Nephron progenitor cell (in vitro differentiated cells): ENCODE results near the gene MLYCD.

Source experiments
- DNase-seq: peaks from one replicate; pipeline ENCODE4 v3.0.0; 2021
- H3K27ac Mint-ChIP-seq: 2 replicates; pipeline ENCODE4 v1.8.0; 2021; ENCODE audit warnings: mild to moderate bottlenecking, moderate library complexity, mixed read lengths
- H3K27me3 Mint-ChIP-seq: 2 replicates; pipeline ENCODE4 v1.8.0; 2021; ENCODE audit warnings: mild to moderate bottlenecking, low read depth, mixed read lengths; ENCODE audit not compliant: poor library complexity
- H3K36me3 Mint-ChIP-seq: 2 replicates; pipeline ENCODE4 v1.8.0; 2021; ENCODE audit warnings: low read depth, mixed read lengths
- H3K4me1 Mint-ChIP-seq: 2 replicates; pipeline ENCODE4 v1.8.0; 2021; ENCODE audit warnings: mixed read lengths
- H3K4me3 Mint-ChIP-seq: 2 replicates; pipeline ENCODE4 v1.8.0; 2021; ENCODE audit warnings: mild to moderate bottlenecking, moderate library complexity, mixed read lengths
- H3K9me3 Mint-ChIP-seq: 2 replicates; pipeline ENCODE4 v1.8.0; 2021; ENCODE audit warnings: mild to moderate bottlenecking, moderate library complexity, mixed read lengths
- CTCF ChIP-seq: fragments of 200-600 bp; sonication (generic); IDR thresholded peaks from 2 replicates; pipeline ENCODE4 v1.5.0; 2021; ENCODE audit warnings: antibody characterized with exemption

The MLYCD gene

GRCh38 chr16:83968891-83969649 lies 70.2 kb downstream of the MLYCD start:
- no peaks in the 10 kb centered on the region for H3K36me3 Mint-ChIP-seq
- H3K27ac Mint-ChIP-seq: no peak overlapping the region
- H3K27me3 Mint-ChIP-seq: peaks cover 32% of the 10 kb centered on the region
- DNase-seq: peak; percentile 25
- TF ChIP-seq CTCF: no peak
- H3K4me1 Mint-ChIP-seq: peaks cover 11% of the 10 kb centered on the region
- peak overlapping the region; percentile 86 for H3K4me3 Mint-ChIP-seq
- H3K9me3 Mint-ChIP-seq: no peaks in the 10 kb centered on the region

- H3K4me1 Mint-ChIP-seq: peaks cover 11% of the 10 kb centered on the region
- peak overlapping the region; percentile 86 for H3K4me3 Mint-ChIP-seq
- no peaks in the 10 kb centered on the region for H3K36me3 Mint-ChIP-seq
- no peak for DNase-seq
- TF ChIP-seq CTCF: no peak
- no peaks in the 10 kb centered on the region for H3K9me3 Mint-ChIP-seq
- no peak overlapping the region for H3K27ac Mint-ChIP-seq
- H3K27me3 Mint-ChIP-seq: peaks cover 32% of the 10 kb centered on the region
Observed at GRCh38 chr16:83969771-83970429, 71.0 kb downstream of the MLYCD start.

DNA sequence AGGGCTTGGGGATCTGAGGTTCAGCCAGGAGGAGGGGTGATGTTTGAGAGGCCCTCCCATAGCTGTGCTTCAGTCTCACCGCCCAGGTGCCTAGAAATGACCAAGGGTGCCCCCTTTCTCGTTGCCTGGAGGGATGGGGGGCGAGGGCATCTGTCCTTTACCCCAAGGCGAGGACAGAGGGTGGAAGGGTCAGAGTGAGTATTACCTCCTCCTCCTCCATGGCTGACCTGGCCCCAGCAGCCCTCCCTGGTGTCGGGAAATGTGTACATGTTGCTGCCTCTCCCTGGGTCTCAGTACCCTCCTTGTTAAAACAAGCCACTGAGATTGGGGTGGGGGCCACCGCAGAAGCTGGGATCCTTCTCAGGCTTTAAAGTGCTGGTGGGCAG lies 71.5 kb downstream of the MLYCD start:
- no peak for DNase-seq
- H3K36me3 Mint-ChIP-seq: no peaks in the 10 kb centered on the region

DNA sequence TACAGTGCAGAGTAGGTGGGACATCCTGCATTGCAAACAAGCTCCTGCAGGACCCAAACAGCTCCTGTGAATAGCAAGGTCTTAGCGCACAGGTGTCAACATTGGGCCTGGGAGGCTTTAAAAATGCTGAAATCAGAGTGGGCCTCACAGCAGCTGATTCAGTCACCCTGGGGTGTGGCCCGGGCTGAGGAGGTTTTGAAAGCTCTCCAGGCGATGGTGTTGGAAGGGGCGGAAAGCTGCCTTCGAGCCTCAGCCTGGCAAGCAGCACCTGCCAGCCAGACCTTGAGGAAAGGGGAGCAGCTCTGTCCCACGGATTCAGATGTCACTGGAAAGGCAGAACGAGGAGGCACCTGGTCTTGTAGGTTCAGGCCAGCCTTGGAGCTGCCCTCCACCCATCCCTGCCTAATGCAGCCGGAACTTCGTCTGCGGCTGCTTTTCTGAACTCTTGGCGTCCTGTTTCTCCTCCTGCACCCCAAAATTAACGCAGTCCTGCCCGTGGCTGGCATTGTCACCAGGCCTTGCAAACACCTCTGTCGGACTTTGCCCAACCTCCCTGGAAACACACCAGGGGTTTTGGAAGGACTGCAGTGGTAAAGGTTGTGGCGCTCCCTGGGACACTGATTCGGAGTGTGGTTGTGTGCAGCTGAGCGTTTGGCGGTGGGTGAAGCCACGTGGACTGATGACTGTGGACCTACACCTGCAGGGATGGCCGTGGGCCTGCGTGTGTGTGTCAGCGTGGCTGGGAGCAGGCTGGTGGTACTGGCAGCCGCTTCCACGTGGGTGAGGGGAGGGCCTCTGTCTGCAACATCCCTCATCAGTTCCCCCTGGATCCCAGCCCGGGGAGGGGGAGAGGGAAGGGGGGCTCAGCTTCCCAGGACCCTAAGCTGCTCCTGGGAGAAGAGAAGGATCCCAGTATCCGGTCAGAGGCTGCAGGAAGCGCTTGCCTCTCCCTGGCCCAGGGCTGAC lies 72.5 kb downstream of the MLYCD start:
- H3K36me3 Mint-ChIP-seq: no peaks in the 10 kb centered on the region
- H3K4me1 Mint-ChIP-seq: peaks cover 11% of the 10 kb centered on the region
- peaks cover 32% of the 10 kb centered on the region for H3K27me3 Mint-ChIP-seq

More for the DNA sequence above, 71.5 kb downstream of the MLYCD start:
- peaks cover 11% of the 10 kb centered on the region for H3K4me1 Mint-ChIP-seq
- no peak overlapping the region for H3K27ac Mint-ChIP-seq
- peaks cover 32% of the 10 kb centered on the region for H3K27me3 Mint-ChIP-seq
- no peak for TF ChIP-seq CTCF
- peak overlapping the region; percentile 23 for H3K4me3 Mint-ChIP-seq
- no peaks in the 10 kb centered on the region for H3K9me3 Mint-ChIP-seq

More for the DNA sequence above, 72.5 kb downstream of the MLYCD start:
- Mint-ChIP-seq H3K9me3 (no peaks in the 10 kb centered on the region), H3K4me3 (no peak overlapping the region), H3K27ac (no peak overlapping the region)
- no peak for TF ChIP-seq CTCF
- DNase-seq: no peak
